ENCODE measurements around the gene MORN1. TPM values are rescaled to one million over a fixed set of nuclear protein-coding genes. Genes with fewer than 3 reads are reported as not detected.

MORN1 gene
- total and polyA plus RNA-seq, 8 donors, result 2.6 to 18.1 (median 5.7) TPM

DNA sequence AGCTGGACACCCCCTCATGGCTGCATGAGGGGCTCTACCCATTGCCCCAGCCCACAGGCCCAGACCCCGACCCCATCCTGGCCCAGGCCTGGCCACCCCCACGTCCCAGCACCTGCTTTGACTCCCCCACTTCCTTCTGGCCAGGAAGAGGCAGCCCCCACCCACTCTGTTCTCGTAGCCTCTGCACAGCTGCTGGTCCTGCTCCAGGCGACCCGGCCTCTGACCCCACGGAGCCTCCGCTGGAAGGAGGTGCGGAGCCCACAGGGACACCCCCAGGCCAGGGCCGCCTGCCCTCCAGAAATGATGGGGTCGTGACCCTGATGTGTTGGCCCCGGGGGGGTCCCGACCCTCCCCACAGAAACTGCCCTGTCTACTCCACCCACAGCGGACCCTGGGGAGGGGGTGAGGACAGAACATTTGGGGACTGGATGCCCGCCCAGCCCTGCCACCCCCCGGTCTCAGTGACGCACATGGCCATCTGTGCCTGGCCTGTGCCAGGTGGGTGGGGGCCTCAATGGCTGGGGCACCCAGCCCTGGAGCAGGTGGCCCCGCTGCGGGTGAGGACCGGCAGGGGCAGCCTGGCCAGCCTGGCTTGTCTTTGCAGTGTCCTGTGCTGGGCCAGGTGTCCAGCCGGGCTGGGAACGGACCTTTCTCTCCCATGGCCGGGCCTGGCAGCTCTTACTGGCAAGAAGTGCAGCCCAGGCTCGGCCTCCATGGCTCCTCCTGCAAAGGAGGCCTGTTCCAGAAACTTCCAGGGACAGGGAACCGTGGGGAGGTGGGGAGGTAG is 78.6 kb downstream of the MORN1 start:
- 40 to 58% (median 50%) methylated on average over 13 to 24 of the region's 24 CpGs for WGBS, 5 donors
- peak; percentile 57 for TF ChIP-seq EP300 (IDR thresholded peaks at IDR 0.05)
- no peak for TF ChIP-seq POLR2A (IDR thresholded peaks at IDR 0.05)
- peaks cover 0 to 12% (median 0%) of the 10 kb centered on the region in 3 donors for H3K27me3 ChIP-seq
- peak in 1 of 2 donors; percentile 48 for DNase-seq
- H3K9me3 ChIP-seq, result no peaks in the 10 kb centered on the region
- peaks cover 15 to 16% (median 15%) of the 10 kb centered on the region in 4 donors for H3K36me3 ChIP-seq
- H3K27ac ChIP-seq, result peak overlapping the region; percentile 73 to 95 (median 91)
- no peak overlapping the region for H3K4me3 ChIP-seq
- H3K4me1 ChIP-seq, result peaks cover 47 to 68% (median 60%) of the 10 kb centered on the region in 4 donors
- intact Hi-C loops (cut with DNase I; ENCODE audit: low total_unique reads), result no loop called here

DNA sequence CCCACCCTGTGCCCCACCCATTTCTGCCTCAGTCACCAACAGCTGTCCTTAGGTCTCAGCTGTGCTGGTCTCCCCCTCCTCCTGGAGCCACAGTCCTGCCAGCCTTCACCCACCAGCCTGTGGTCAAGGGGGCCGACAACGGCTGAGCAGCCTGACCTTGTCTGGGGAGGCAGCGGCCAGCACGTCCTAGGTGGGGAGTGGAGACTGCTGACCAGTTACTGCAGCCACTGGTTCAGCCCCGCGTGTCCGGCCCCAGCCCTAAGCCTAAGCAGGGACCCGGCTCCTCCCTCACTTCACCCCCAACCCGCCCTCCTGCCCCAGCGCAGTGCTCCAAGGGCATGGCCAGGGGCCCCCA is 79.2 kb downstream of the MORN1 start:
- H3K4me1 ChIP-seq, result peaks cover 47 to 68% (median 60%) of the 10 kb centered on the region in 4 donors
- TF ChIP-seq EP300 (IDR thresholded peaks at IDR 0.05) (no peak), POLR2A (IDR thresholded peaks at IDR 0.05) (no peak), POLR2AphosphoS5 (IDR thresholded peaks at IDR 0.05) (no peak)
- TF ChIP-seq, protein P1, sequence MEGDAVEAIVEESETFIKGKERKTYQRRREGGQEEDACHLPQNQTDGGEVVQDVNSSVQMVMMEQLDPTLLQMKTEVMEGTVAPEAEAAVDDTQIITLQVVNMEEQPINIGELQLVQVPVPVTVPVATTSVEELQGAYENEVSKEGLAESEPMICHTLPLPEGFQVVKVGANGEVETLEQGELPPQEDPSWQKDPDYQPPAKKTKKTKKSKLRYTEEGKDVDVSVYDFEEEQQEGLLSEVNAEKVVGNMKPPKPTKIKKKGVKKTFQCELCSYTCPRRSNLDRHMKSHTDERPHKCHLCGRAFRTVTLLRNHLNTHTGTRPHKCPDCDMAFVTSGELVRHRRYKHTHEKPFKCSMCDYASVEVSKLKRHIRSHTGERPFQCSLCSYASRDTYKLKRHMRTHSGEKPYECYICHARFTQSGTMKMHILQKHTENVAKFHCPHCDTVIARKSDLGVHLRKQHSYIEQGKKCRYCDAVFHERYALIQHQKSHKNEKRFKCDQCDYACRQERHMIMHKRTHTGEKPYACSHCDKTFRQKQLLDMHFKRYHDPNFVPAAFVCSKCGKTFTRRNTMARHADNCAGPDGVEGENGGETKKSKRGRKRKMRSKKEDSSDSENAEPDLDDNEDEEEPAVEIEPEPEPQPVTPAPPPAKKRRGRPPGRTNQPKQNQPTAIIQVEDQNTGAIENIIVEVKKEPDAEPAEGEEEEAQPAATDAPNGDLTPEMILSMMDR (IDR thresholded peaks at IDR 0.05), result no peak
- intact Hi-C loops (cut with DNase I; ENCODE audit: low total_unique reads), result no loop called here
- no peak overlapping the region for H3K4me3 ChIP-seq
- no peak for DNase-seq
- peak overlapping the region; percentile 55 to 95 (median 91) for H3K27ac ChIP-seq
- peaks cover 0 to 12% (median 0%) of the 10 kb centered on the region in 3 donors for H3K27me3 ChIP-seq
- H3K36me3 ChIP-seq, result peaks cover 21% of the 10 kb centered on the region in 4 donors
- no peaks in the 10 kb centered on the region for H3K9me3 ChIP-seq
- 43 to 54% (median 51%) methylated on average over 10 of the region's 10 CpGs for WGBS, 5 donors

DNA sequence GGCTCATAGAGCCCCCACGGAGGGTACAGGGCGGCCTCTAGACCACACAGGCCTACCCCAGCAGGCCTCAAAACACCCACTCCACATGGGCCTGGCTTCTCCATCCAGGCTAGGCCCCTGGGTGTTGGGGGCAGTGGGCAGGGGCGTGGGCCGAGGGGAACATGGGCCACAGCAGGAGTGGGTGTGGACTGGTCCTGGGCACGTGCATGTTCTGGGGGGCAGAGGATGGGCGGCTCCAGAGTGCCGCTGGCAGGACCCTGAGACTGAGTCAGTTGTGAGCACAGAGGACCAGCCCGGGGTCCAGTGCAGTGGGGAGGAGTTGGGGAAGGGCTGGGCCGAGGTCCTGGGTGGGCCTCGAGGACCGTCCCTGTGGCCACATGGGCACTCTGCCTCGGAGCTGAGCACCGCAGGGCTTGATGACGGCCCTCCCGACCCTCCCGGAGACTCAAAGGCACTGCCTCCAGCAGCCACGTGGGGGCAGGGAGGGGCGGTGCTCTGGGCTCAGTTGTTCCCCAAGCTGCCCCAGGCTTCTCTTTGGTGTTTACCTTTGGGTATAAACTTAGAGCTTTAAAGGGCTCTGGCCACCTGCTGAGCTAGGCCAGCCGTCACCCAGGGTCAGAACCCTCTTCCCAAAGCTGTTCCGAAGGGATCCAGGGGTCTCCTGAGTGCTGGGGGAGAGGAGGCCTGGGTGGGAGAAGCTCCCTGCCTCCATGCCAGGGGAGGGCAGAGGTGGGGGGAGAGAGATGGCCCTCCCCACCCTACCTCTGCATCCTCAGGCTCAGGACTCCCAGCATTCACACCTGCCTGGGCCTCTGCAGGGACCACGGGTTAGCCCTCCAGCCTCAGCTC is 79.9 kb downstream of the MORN1 start:
- DNase-seq, result peak; percentile 70 to 91
- peaks cover 28 to 29% (median 28%) of the 10 kb centered on the region in 4 donors for H3K36me3 ChIP-seq
- peaks cover 0 to 12% (median 0%) of the 10 kb centered on the region in 3 donors for H3K27me3 ChIP-seq
- intact Hi-C loops (cut with DNase I; ENCODE audit: low total_unique reads), result no loop called here
- H3K4me1 ChIP-seq, result peaks cover 47 to 65% (median 59%) of the 10 kb centered on the region in 4 donors
- 20 to 38% (median 27%) methylated on average over 9 to 21 of the region's 21 CpGs for WGBS, 5 donors
- peak overlapping the region; percentile 64 to 95 (median 91) for H3K27ac ChIP-seq
- no peak for TF ChIP-seq POLR2A (IDR thresholded peaks at IDR 0.05)
- TF ChIP-seq, protein P1 (IDR thresholded peaks at IDR 0.05), result peak in 4 of 7 experiments; percentile 10 to 41 (median 34)
- no peak overlapping the region for H3K4me3 ChIP-seq
- H3K9me3 ChIP-seq, result no peaks in the 10 kb centered on the region

DNA sequence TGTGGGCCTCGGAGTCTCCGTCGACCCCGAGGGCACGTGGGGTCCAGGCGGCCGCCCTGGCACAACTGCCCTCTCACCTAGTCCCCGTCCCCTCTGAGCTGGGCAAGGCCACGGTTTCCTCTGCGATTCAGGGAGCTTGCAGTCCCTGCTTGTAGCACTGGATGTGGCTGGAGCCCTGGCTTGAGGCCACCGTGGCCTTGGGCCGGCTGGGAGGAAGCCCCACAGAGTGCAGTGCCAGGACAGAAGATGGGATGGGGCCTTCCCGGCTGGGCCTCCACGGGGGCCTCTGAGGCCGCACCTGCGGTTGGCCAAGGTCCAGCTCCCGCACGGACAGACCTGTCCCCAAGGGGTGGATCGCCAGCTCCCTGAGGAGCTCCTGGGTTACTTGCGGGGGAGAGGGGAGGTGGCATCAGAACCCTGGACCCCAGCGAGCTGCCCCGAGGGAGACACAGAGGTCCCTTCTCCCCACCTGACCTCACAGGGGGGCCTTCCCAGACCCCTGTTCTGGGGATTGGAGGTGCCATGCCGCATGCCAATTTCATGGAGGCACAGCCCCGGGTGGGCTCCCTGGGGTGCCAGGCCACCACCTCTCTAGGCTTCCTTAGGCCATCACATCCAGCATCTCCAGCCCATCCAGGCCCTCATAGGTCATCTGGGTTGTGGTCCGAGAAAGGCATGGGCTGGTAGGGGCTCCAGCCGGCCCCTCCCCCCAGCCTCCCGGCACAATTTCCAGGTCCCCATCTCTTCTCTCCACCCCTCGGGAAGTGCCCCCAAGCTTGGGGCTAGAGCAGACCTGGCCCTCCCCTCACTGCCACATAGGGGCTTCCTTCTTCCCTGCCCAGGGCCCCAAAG is 80.8 kb downstream of the MORN1 start:
- intact Hi-C loops (cut with DNase I; ENCODE audit: low total_unique reads), result no loop called here
- TF ChIP-seq, protein P1 (IDR thresholded peaks at IDR 0.05), result no peak
- no peak for TF ChIP-seq EP300 (IDR thresholded peaks at IDR 0.05)
- no peak for TF ChIP-seq POLR2AphosphoS5 (IDR thresholded peaks at IDR 0.05)
- TF ChIP-seq POLR2A (IDR thresholded peaks at IDR 0.05), result no peak
- Histone ChIP-seq H3K4me1 (peaks cover 47 to 60% (median 54%) of the 10 kb centered on the region in 4 donors), H3K27me3 (peaks cover 0 to 8% (median 0%) of the 10 kb centered on the region in 3 donors), H3K4me3 (no peak overlapping the region), H3K9me3 (no peaks in the 10 kb centered on the region), H3K36me3 (peaks cover 34 to 37% (median 36%) of the 10 kb centered on the region in 4 donors), H3K27ac (peak overlapping the region; percentile 19 to 95 (median 91))
- DNase-seq, result no peak
- WGBS, 5 donors, result 62 to 75% (median 72%) methylated on average over 20 to 28 of the region's 28 CpGs
